ENCODE data around the gene FRMD7.

The FRMD7 gene

DNA sequence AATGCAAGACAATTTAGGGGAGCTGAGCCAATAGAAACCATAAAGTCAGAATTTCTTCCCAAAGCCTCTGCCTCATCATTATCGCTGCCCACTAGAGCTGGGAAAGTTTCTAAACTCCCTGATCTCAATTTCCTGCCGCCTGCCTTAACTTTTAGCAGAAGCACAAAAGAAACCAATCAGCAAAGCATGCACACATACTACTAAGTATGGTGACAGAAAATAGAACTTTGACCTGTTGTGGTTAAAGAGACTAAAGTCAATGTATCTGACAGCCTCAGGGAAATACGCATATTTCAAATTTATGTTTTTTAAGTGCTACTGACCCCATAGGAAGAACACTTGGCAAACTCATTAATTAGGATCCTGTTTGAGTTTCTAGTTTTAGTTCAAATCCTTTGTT is 94.7 kb downstream of the FRMD7 start:
- DNase-seq (ENCODE audit: low read depth, low spot score), result no peak

DNA sequence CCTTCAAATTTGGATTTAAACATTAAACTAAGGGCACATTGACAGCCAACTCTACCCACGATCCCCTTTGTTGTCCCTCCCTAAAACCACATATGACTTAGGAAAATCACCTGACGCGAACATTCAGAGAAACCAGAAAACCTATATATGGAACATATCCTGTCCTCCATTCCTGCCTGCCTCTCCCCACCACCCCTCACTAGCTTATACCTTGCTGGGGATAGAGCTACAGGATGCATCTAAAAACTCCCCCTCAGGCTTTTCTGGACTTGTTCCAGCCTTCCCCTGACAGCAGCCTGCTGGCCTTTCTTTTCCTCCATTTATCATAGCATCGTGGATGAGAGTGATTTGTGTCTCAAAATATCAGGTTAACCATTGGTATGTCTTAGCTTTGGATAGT is 96.0 kb downstream of the FRMD7 start:
- DNase-seq (ENCODE audit: low read depth, low spot score), result no peak

DNA sequence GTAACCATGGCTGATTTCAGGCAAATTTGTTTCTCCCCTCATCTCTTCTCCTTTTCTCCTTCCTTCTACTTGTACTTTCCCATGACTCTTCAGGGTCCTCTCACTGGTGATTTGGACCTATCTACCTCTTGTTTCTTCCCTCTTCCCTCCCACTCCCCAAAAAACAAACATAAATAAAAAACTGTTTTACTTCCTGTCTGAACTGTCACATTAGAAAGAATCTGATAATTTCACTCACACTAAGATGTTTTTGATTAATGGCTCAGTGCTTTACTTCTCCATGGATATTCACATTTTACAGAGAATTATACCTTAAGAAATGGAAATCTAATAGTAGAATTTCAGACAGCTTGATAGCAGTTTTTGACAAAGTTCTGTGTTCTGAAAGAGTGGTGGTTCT is 97.6 kb downstream of the FRMD7 start:
- DNase-seq (ENCODE audit: low read depth, low spot score), result no peak

Data from astrocyte of the hippocampus (primary cell).